ENCODE measurements around the gene MEGF6.

- no peak for TF ChIP-seq EZH2 (IDR thresholded peaks at IDR 0.05; ENCODE audit: borderline replicate concordance)
- no peak for TF ChIP-seq CTCF (IDR thresholded peaks at IDR 0.05; ENCODE audit: poor library complexity)
- TF ChIP-seq EZH2phosphoT487 (IDR thresholded peaks at IDR 0.05; ENCODE audit: low read depth, severe bottlenecking, unreplicated experiment), result no peak
These were observed 49.6 kb downstream of the MEGF6 start for GRCh38 chr1:3561702-3562101.

Measured in hepatocyte (in vitro differentiated cells).